Pulmonary artery endothelial cell (primary cell): Measurements from ENCODE around the gene TXNRD1. TPM values are rescaled to one million over a fixed set of nuclear protein-coding genes. Genes with fewer than 3 reads are reported as not detected.
"Not testable (repeated sequence)": the region's sequence is repeated elsewhere in the genome, so short reads cannot be mapped to it uniquely, and the experiment has no call there.

Experiments used
- DNase-seq: peaks from one replicate; pipeline ENCODE4 v3.0.0-alpha.2; 2011; ENCODE audit warnings: low read depth, low spot score
- total RNA-seq: library from RNA; depleted of rRNA; stranded (reverse); fragments of >200 nt; gene quantifications from 2 replicates; pipeline ENCODE4 v1.2.3, GENCODE V29; 2014

TXNRD1 gene
- total RNA-seq, 1 donor from 2014 or later: 1,036 TPM

- DNase-seq: no peak
These were observed 19.4 kb downstream of the TXNRD1 start for GRCh38 chr12:104234926-104235499.

- no peak for DNase-seq
These were observed 22.4 kb downstream of the TXNRD1 start for GRCh38 chr12:104237930-104238329.

- no peak for DNase-seq
These were observed 27.1 kb downstream of the TXNRD1 start for GRCh38 chr12:104242546-104243206.

- DNase-seq: no peak
These were observed 28.0 kb downstream of the TXNRD1 start for GRCh38 chr12:104243551-104243950.

GRCh38 chr12:104243971-104244370 lies 28.4 kb downstream of the TXNRD1 start:
- no peak for DNase-seq

- no peak for DNase-seq
These were observed 32.1 kb downstream of the TXNRD1 start for GRCh38 chr12:104247698-104248097.

- no peak for DNase-seq
These were observed 32.9 kb downstream of the TXNRD1 start for GRCh38 chr12:104248444-104248843.

GRCh38 chr12:104249017-104249416 lies 33.4 kb downstream of the TXNRD1 start:
- DNase-seq: no peak

- no peak for DNase-seq
These were observed 34.3 kb downstream of the TXNRD1 start for GRCh38 chr12:104249898-104250297.

- DNase-seq: no peak
These were observed 35.0 kb downstream of the TXNRD1 start for GRCh38 chr12:104250366-104251125.

- no peak for DNase-seq
These were observed 42.4 kb downstream of the TXNRD1 start for GRCh38 chr12:104257913-104258472.

- no peak for DNase-seq
These were observed 43.0 kb downstream of the TXNRD1 start for GRCh38 chr12:104258476-104259067.

- DNase-seq: no peak
These were observed 47.4 kb downstream of the TXNRD1 start for GRCh38 chr12:104263026-104263425.

GRCh38 chr12:104263580-104264358 lies 48.2 kb downstream of the TXNRD1 start:
- no peak for DNase-seq

- DNase-seq: not testable (repeated sequence)
These were observed 49.9 kb downstream of the TXNRD1 start for GRCh38 chr12:104265436-104265835.

- DNase-seq: no peak
These were observed 57.4 kb downstream of the TXNRD1 start for GRCh38 chr12:104272938-104273337.

GRCh38 chr12:104273503-104273902 lies 57.9 kb downstream of the TXNRD1 start:
- DNase-seq: no peak

GRCh38 chr12:104274811-104275210 lies 59.2 kb downstream of the TXNRD1 start:
- DNase-seq: no peak

GRCh38 chr12:104275689-104276088 lies 60.1 kb downstream of the TXNRD1 start:
- no peak for DNase-seq

- no peak for DNase-seq
These were observed 60.9 kb downstream of the TXNRD1 start for GRCh38 chr12:104276273-104277131.
